ENCODE results near the gene CDC40.
A peak's percentile ranks its signal among the peaks of the same experiment; 100 is the strongest.

- TF ChIP-seq CTCF (IDR thresholded peaks at IDR 0.05) (peak in 1 of 4 experiments; percentile 2), POLR2A (IDR thresholded peaks at IDR 0.05) (peak in 1 of 2 donors; percentile 47)
Measured at GRCh38 chr6:110179406-110180227, 610 bp upstream of the CDC40 start, which contains the start of gene WASF1.
